GM19372 (cell line): ENCODE data around the gene RCAN1.
"Not testable (repeated sequence)": the region's sequence is repeated elsewhere in the genome, so short reads cannot be mapped to it uniquely, and the experiment has no call there.

ENCODE experiments used
- ATAC-seq: cut with Tn5 transposase; IDR thresholded peaks from one replicate; pipeline ENCODE4 v1.9.1; 2021; ENCODE audit warnings: mild to moderate bottlenecking, low read depth, moderate library complexity; ENCODE audit not compliant: unreplicated experiment

The RCAN1 gene

GRCh38 chr21:34520281-34520680 is 94.6 kb downstream of the RCAN1 start:
- ATAC-seq, result no peak

GRCh38 chr21:34519694-34520093 is 95.2 kb downstream of the RCAN1 start:
- ATAC-seq, result no peak

- no peak for ATAC-seq
These were observed 95.9 kb downstream of the RCAN1 start for GRCh38 chr21:34519016-34519415.

GRCh38 chr21:34518301-34518700 is 96.6 kb downstream of the RCAN1 start:
- no peak for ATAC-seq

GRCh38 chr21:34517491-34518245 is 97.2 kb downstream of the RCAN1 start:
- ATAC-seq, result no peak

GRCh38 chr21:34517039-34517438 is 97.9 kb downstream of the RCAN1 start:
- no peak for ATAC-seq

GRCh38 chr21:34514576-34515115 is 100.3 kb downstream of the RCAN1 start:
- no peak for ATAC-seq

GRCh38 chr21:34513129-34513675 is 101.7 kb downstream of the RCAN1 start:
- no peak for ATAC-seq

GRCh38 chr21:34511787-34512455 is 103.0 kb downstream of the RCAN1 start, which contains the start of gene KCNE1:
TSS of gene KCNE1 (minus strand) at chr21:34512210. CDS start at chr21:34449634, 62,576 bp downstream.
- ATAC-seq, result no peak

GRCh38 chr21:34511181-34511580 is 103.7 kb downstream of the RCAN1 start:
- ATAC-seq, result no peak

- no peak for ATAC-seq
These were observed 104.5 kb downstream of the RCAN1 start for GRCh38 chr21:34510148-34511142.

- no peak for ATAC-seq
These were observed 105.8 kb downstream of the RCAN1 start for GRCh38 chr21:34509151-34509550.

- no peak for ATAC-seq
These were observed 110.3 kb downstream of the RCAN1 start for GRCh38 chr21:34504595-34504994.

- no peak for ATAC-seq
These were observed 112.3 kb downstream of the RCAN1 start for GRCh38 chr21:34502480-34503106.

GRCh38 chr21:34501716-34502115 is 113.2 kb downstream of the RCAN1 start:
- ATAC-seq, result no peak

- ATAC-seq, result no peak
These were observed 114.7 kb downstream of the RCAN1 start for GRCh38 chr21:34500191-34500590.

GRCh38 chr21:34499116-34499515 is 115.8 kb downstream of the RCAN1 start:
- ATAC-seq, result no peak

- ATAC-seq, result no peak
These were observed 116.3 kb downstream of the RCAN1 start for GRCh38 chr21:34498623-34499022.

GRCh38 chr21:34483854-34484253 is 131.1 kb downstream of the RCAN1 start:
- ATAC-seq, result not testable (repeated sequence)

- not testable (repeated sequence) for ATAC-seq
These were observed 131.5 kb downstream of the RCAN1 start for GRCh38 chr21:34483435-34483834.
